ENCODE data around the gene HBZ. TPM values are rescaled to one million over a fixed set of nuclear protein-coding genes. Genes with fewer than 3 reads are reported as not detected.
A peak's percentile ranks its signal among the peaks of the same experiment; 100 is the strongest.
"Not testable (repeated sequence)": the region's sequence is repeated elsewhere in the genome, so short reads cannot be mapped to it uniquely, and the experiment has no call there.

HBZ gene
- total RNA-seq, 1 experiment from 2014 or later, result not detected

DNA sequence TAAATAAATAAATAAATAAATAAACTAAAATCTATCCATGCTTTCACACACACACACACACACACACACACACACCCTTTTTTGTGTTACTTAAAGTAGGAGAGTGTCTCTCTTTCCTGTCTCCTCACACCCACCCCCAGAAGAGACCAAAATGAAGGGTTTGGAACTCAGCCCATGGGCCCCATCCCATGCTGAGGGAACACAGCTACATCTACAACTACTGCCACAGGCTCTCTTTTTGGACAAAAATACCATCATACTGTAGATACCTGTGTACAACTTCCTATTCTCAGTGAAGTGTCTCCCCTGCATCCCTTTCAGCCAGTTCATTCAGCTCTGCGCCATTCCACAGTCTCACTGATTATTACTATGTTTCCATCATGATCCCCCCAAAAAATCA, 18.3 kb downstream of the HBZ start:
- no peaks in the 10 kb centered on the region for H3K36me3 ChIP-seq (ENCODE audit: control insufficient read depth in 1 of 2, insufficient read depth in 2 of 2, low read length in 2 of 2)
- POLR2A ChIA-PET, result no interaction called here
- H2AFZ ChIP-seq (ENCODE audit: low read depth, low read length, poor library complexity, severe bottlenecking), result no peak overlapping the region
- RAD21 ChIA-PET (ENCODE audit: low non-redundant PET in 1 of 2, low total read pairs in 2 of 2, uncharacterized antibody in 2 of 2, unreplicated experiment in 2 of 2), result no interaction called here
- H4K20me1 ChIP-seq (ENCODE audit: insufficient read depth), result no peaks in the 10 kb centered on the region
- peaks cover 0 to 14% of the 10 kb centered on the region in 2 experiments; a peak in 2 of 4 replicates for H3K4me1 ChIP-seq (ENCODE audit: control insufficient read depth in 1 of 2, insufficient read depth in 2 of 2, low read length in 2 of 2)
- H3K27ac ChIP-seq (ENCODE audit: low read depth, low read length), result no peak overlapping the region
- H3K4me2 ChIP-seq (ENCODE audit: low read length), result no peak overlapping the region
- intact Hi-C loops (cut with micrococcal nuclease), result no loop called here
- DNase-seq (ENCODE audit: low read depth, low spot score) (no peak), ATAC-seq (no peak)
- no peaks in the 10 kb centered on the region for H3K79me2 ChIP-seq (ENCODE audit: insufficient read depth, low read length)
- TF ChIP-seq EZH2phosphoT487 (IDR thresholded peaks at IDR 0.05; ENCODE audit: borderline replicate concordance), result no peak
- no peak for TF ChIP-seq ELF1 (IDR thresholded peaks at IDR 0.05; ENCODE audit: borderline replicate concordance, low read depth)
- TF ChIP-seq, protein P1, sequence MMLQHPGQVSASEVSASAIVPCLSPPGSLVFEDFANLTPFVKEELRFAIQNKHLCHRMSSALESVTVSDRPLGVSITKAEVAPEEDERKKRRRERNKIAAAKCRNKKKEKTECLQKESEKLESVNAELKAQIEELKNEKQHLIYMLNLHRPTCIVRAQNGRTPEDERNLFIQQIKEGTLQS (IDR thresholded peaks at IDR 0.05), result no peak
- no peak for TF ChIP-seq ZNF274 (IDR thresholded peaks at IDR 0.05; ENCODE audit: low read depth, low read length)
- BruUV-seq (replicated peaks), result no TSS peak
- H3K27me3 ChIP-seq (ENCODE audit: insufficient read depth, low read length), result no peaks in the 10 kb centered on the region
- H3K9me2 ChIP-seq (ENCODE audit: insufficient read depth), result no peaks in the 10 kb centered on the region
- CTCF ChIA-PET, result no interaction called here
- no peaks in the 10 kb centered on the region for H3K9me3 ChIP-seq (ENCODE audit: control insufficient read depth in 1 of 2, insufficient read depth in 1 of 2, low read depth in 1 of 2, low read length in 2 of 2)
- no peak overlapping the region for H3K4me3 ChIP-seq (replicated peaks in 1 of 2; ENCODE audit: low read depth in 1 of 2, low read length in 2 of 2)
- no peak overlapping the region for H3K9ac ChIP-seq (ENCODE audit: low read length)

DNA sequence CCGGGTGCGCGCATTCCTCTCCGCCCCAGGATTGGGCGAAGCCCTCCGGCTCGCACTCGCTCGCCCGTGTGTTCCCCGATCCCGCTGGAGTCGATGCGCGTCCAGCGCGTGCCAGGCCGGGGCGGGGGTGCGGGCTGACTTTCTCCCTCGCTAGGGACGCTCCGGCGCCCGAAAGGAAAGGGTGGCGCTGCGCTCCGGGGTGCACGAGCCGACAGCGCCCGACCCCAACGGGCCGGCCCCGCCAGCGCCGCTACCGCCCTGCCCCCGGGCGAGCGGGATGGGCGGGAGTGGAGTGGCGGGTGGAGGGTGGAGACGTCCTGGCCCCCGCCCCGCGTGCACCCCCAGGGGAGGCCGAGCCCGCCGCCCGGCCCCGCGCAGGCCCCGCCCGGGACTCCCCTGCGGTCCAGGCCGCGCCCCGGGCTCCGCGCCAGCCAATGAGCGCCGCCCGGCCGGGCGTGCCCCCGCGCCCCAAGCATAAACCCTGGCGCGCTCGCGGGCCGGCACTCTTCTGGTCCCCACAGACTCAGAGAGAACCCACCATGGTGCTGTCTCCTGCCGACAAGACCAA, 20.0 kb downstream of the HBZ start, which contains the start of gene HBA2:
TSS of gene HBA2 (plus strand) at position 503 of the 568 bp plus-strand sequence. CDS start at position 540, 37 bp downstream.
- H3K27me3 ChIP-seq (ENCODE audit: insufficient read depth, low read length); H3K4me2 ChIP-seq (ENCODE audit: low read length); H2AFZ ChIP-seq (ENCODE audit: low read depth, low read length, poor library complexity, severe bottlenecking); H3K36me3 ChIP-seq (ENCODE audit: control insufficient read depth in 1 of 2, insufficient read depth in 2 of 2, low read length in 2 of 2); H4K20me1 ChIP-seq (ENCODE audit: insufficient read depth); H3K79me2 ChIP-seq (ENCODE audit: insufficient read depth, low read length); H3K9me2 ChIP-seq (ENCODE audit: insufficient read depth); RAD21 ChIA-PET (ENCODE audit: low non-redundant PET in 1 of 2, low total read pairs in 2 of 2, uncharacterized antibody in 2 of 2, unreplicated experiment in 2 of 2); intact Hi-C loops (cut with micrococcal nuclease); CTCF ChIA-PET; H3K9me3 ChIP-seq (ENCODE audit: control insufficient read depth in 1 of 2, insufficient read depth in 1 of 2, low read depth in 1 of 2, low read length in 2 of 2); H3K4me3 ChIP-seq (replicated peaks in 1 of 2; ENCODE audit: low read depth in 1 of 2, low read length in 2 of 2); H3K27ac ChIP-seq (ENCODE audit: low read depth, low read length); H3K9ac ChIP-seq (ENCODE audit: low read length); DNase-seq (ENCODE audit: low read depth, low spot score); POLR2A ChIA-PET; BruUV-seq (replicated peaks): not testable (repeated sequence)
- H3K4me1 ChIP-seq (ENCODE audit: control insufficient read depth in 1 of 2, insufficient read depth in 2 of 2, low read length in 2 of 2), result peaks cover 0 to 17% of the 10 kb centered on the region in 2 experiments; a peak in 2 of 4 replicates
- ATAC-seq, result peak; percentile 61

DNA sequence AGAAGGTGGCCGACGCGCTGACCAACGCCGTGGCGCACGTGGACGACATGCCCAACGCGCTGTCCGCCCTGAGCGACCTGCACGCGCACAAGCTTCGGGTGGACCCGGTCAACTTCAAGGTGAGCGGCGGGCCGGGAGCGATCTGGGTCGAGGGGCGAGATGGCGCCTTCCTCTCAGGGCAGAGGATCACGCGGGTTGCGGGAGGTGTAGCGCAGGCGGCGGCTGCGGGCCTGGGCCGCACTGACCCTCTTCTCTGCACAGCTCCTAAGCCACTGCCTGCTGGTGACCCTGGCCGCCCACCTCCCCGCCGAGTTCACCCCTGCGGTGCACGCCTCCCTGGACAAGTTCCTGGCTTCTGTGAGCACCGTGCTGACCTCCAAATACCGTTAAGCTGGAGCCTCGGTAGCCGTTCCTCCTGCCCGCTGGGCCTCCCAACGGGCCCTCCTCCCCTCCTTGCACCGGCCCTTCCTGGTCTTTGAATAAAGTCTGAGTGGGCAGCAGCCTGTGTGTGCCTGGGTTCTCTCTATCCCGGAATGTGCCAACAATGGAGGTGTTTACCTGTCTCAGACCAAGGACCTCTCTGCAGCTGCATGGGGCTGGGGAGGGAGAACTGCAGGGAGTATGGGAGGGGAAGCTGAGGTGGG, 20.9 kb downstream of the HBZ start:
- H3K79me2 ChIP-seq (ENCODE audit: insufficient read depth, low read length); H3K4me2 ChIP-seq (ENCODE audit: low read length); RAD21 ChIA-PET (ENCODE audit: low non-redundant PET in 1 of 2, low total read pairs in 2 of 2, uncharacterized antibody in 2 of 2, unreplicated experiment in 2 of 2); H3K9me2 ChIP-seq (ENCODE audit: insufficient read depth); H3K9ac ChIP-seq (ENCODE audit: low read length); CTCF ChIA-PET; DNase-seq (ENCODE audit: low read depth, low spot score); POLR2A ChIA-PET; H3K4me3 ChIP-seq (replicated peaks in 1 of 2; ENCODE audit: low read depth in 1 of 2, low read length in 2 of 2); H4K20me1 ChIP-seq (ENCODE audit: insufficient read depth); H2AFZ ChIP-seq (ENCODE audit: low read depth, low read length, poor library complexity, severe bottlenecking); BruUV-seq (replicated peaks); H3K27me3 ChIP-seq (ENCODE audit: insufficient read depth, low read length); H3K9me3 ChIP-seq (ENCODE audit: control insufficient read depth in 1 of 2, insufficient read depth in 1 of 2, low read depth in 1 of 2, low read length in 2 of 2); H3K36me3 ChIP-seq (ENCODE audit: control insufficient read depth in 1 of 2, insufficient read depth in 2 of 2, low read length in 2 of 2); intact Hi-C loops (cut with micrococcal nuclease); ATAC-seq; H3K27ac ChIP-seq (ENCODE audit: low read depth, low read length): not testable (repeated sequence)
- peaks cover 0 to 20% of the 10 kb centered on the region in 2 experiments; a peak in 2 of 4 replicates for H3K4me1 ChIP-seq (ENCODE audit: control insufficient read depth in 1 of 2, insufficient read depth in 2 of 2, low read length in 2 of 2)

Data from HCT116 (cell line).